ENCODE data around the gene FBXO42. TPM values are rescaled to one million over a fixed set of nuclear protein-coding genes. Genes with fewer than 3 reads are reported as not detected.

Gene FBXO42
- total and polyA plus RNA-seq, 9 of the 15 experiments (the other 6 are each of a cell fraction or from before 2014, with no cell fraction given): 7.2 to 24.8 (median 17.4) TPM

DNA sequence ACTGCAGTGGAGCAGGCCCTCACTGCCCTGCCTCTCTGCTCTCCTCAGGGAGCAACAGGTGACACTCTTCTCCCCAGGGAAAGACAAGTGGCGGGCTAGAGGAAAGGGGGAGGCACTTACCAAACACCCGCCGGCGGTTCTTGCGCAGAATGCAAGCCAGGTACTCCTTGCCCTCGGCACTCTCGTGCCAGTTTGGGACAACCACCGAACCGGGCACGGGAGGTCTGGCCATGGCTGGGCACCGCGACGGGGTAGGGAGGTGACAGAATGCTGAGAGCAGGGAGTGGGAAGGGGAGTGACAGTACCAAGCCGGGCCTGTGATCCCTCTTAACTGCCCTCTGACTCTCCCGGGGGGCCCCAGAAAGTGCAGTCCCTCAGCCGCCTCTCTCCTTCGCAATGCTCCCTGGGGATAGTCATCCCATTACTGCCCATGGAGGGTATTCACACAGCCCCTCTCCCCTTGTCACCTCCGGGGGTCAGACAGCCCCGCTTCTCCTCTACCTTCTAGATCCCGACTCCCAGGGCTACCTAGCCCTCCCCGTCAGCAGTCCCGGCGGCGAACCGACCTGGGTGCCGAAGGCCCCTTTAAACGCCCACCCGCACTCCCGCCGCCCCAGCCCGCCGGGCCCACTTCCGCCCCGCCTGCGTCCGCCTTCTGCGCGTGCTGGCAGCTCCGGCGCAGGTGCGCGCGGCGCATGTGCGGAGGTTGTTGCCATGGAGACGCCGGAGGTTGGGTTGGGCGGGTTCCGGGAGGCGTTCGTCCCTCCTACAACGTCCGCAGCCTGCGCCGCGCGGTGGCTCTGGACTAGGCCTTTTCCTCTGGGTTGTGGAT, 115.6 kb downstream of the FBXO42 start, which contains the start of gene CPLANE2:
Gene CPLANE2, minus strand, starts transcription at position 673 of the 832 bp plus-strand sequence. Its CDS starts 441 bp downstream, at position 232.
- Histone ChIP-seq H3K4me1 (replicated peaks in 1 of 2; ENCODE audit: control insufficient read depth in 2 of 2, insufficient read depth in 2 of 2, low read length in 2 of 2) (peaks cover 27 to 30% of the 10 kb centered on the region in 2 experiments; a peak in 4 of 5 replicates), H3K27me3 (ENCODE audit: control insufficient read depth in 2 of 2, insufficient read depth in 2 of 2, low read length in 2 of 2) (no peaks in the 10 kb centered on the region), H3K36me3 (ENCODE audit: control insufficient read depth, insufficient read depth, low read length) (peaks cover 13% of the 10 kb centered on the region; the same call in 2 of the 3 replicates), H4K20me1 (replicated peaks; ENCODE audit: control insufficient read depth, insufficient read depth, low read length) (no peaks in the 10 kb centered on the region), H3K9me1 (ENCODE audit: control insufficient read depth, insufficient read depth, low read length) (peaks cover 8% of the 10 kb centered on the region), H3K9ac (ENCODE audit: insufficient read depth in 1 of 2, low read depth in 2 of 2, low read length in 2 of 2) (peak within 1 kb of the TSS; percentile 89 to 92), H3K9me3 (replicated peaks; ENCODE audit: control insufficient read depth, insufficient read depth, low read depth, low read length) (0 out of 2 replicates have a peak, but pooled peaks cover 3% of the 10 kb centered on the region), H3K27ac (ENCODE audit: extremely low read depth, low read depth, low read length) (peak within 1 kb of the TSS; percentile 77), H2AFZ (ENCODE audit: low read depth, low read length) (peak within 1 kb of the TSS; percentile 87), H3K4me3 (peak within 1 kb of the TSS; percentile 64), H3K79me2 (ENCODE audit: control insufficient read depth, insufficient read depth, low read length) (peaks cover 12% of the 10 kb centered on the region), H3K4me2 (ENCODE audit: insufficient read depth, low read length) (peak within 1 kb of the TSS; percentile 99)
- peak; percentile 98 to 99 (median 99) for DNase-seq (ENCODE audit: extremely low read depth in 1 of 4, low spot score in 3 of 4)
- under 1% methylated on average over 52 of the region's 57 CpGs for WGBS (ENCODE audit: insufficient coverage, low coverage, missing lambda C conversion rate)
- peak; percentile 67 for FAIRE-seq
- in situ Hi-C loops (cut with MboI): no loop called here
- ChIA-PET CTCF (ENCODE audit: low intra/inter-chr PET ratio) (interaction anchor here (0.6 kb wide), 1 partner anchor 388 kb away, joined by 3 read pairs; no protein-coding TSS in a partner anchor), POLR2A (interaction anchor here (0.6 to 2.3 kb wide), 11 partner anchors 8 to 399 kb away, joined by 3 to 13 read pairs (median 4); no protein-coding TSS in a partner anchor)
- TSS peak; percentile 82 for BruUV-seq (replicated peaks)
- intact Hi-C loops (cut with micrococcal nuclease): loop anchor here (1.0 to 2.0 kb wide), 2 partner anchors 19 to 30 kb away; no protein-coding TSS in a partner anchor
- peak; percentile 97 for ATAC-seq
- TF ChIP-seq ZNF644 (tag; IDR thresholded peaks at IDR 0.05; ENCODE audit: low read depth): no peak
- TF ChIP-seq PCBP2 (IDR thresholded peaks at IDR 0.05; ENCODE audit: low read depth, low read length, poor library complexity, severe bottlenecking): no peak
- TF ChIP-seq ZNF280A (IDR thresholded peaks at IDR 0.05; ENCODE audit: low read depth, partially characterized antibody): no peak
- no peak for TF ChIP-seq MTA3 (IDR thresholded peaks at IDR 0.05; ENCODE audit: borderline replicate concordance)
- TF ChIP-seq ZNF124 (CRISPR knock-in tag; IDR thresholded peaks at IDR 0.05): no peak
- no peak for TF ChIP-seq ZNF668 (CRISPR knock-in tag; IDR thresholded peaks at IDR 0.05)
- peak; percentile 96; the same call in 1 of the 2 replicates for TF ChIP-seq ZFX (CRISPR knock-in tag; IDR thresholded peaks at IDR 0.05)
- TF ChIP-seq TAF15 (IDR thresholded peaks at IDR 0.05; ENCODE audit: low read depth, low read length): no peak
- TF ChIP-seq ATF4 (CRISPR knock-in tag; IDR thresholded peaks at IDR 0.05): no peak

Data from K562 (cell line).